Thyroid gland (tissue), 4 donors: ENCODE data around the gene ABTB2. TPM values are rescaled to one million over a fixed set of nuclear protein-coding genes. Genes with fewer than 3 reads are reported as not detected.

Source experiments
- DNase-seq, 2 donors: peaks; one replicate each; pipeline ENCODE4 v3.0.0-alpha.2; 2019
- H3K27ac ChIP-seq, 3 donors: fragments of 200-600 bp; sonication (generic); 1 replicate in 2 of 3; 2 replicates in 1 of 3; pipeline ENCODE4 v1.5.1; 2016 to 2019; ENCODE audit warnings: mild to moderate bottlenecking in 1 of 3, moderate library complexity in 1 of 3
- H3K27me3 ChIP-seq: fragments of 200-600 bp; sonication (generic); one replicate; pipeline ENCODE4 v1.5.1; 2019
- H3K36me3 ChIP-seq, 2 donors: fragments of 200-600 bp; sonication (generic); one replicate each; pipeline ENCODE4 v1.5.1; 2016 to 2019
- H3K4me1 ChIP-seq, 2 donors: fragments of 200-600 bp; sonication (generic); one replicate each; pipeline ENCODE4 v1.5.1; 2017 to 2019
- H3K4me3 ChIP-seq, 3 donors: fragments of 200-600 bp; sonication (generic); replicated peaks in 1 of 3; 1 replicate in 2 of 3; 2 replicates in 1 of 3; pipeline ENCODE4 v1.5.1; 2016; ENCODE audit warnings: mild to moderate bottlenecking in 1 of 3
- H3K9me3 ChIP-seq: fragments of 200-600 bp; sonication (generic); one replicate; pipeline ENCODE4 v1.5.1; 2017
- CTCF ChIP-seq, 6 experiments: fragments of 200-600 bp in 3 of 6; fragments of 450-650 bp in 3 of 6; sonication (generic) in 3 of 6; IDR thresholded peaks; one replicate each; pipeline ENCODE4 v1.5.1; 2016 to 2019; ENCODE audit warnings: antibody characterized with exemption in 6 of 6, mild to moderate bottlenecking in 2 of 6, inconsistent platforms in 1 of 6, moderate library complexity in 1 of 6
- POLR2A ChIP-seq, 2 donors: fragments of 450-650 bp; IDR thresholded peaks; one replicate each; pipeline ENCODE4 v1.6.1; 2017; ENCODE audit warnings: antibody characterized with exemption in 2 of 2, mild to moderate bottlenecking in 2 of 2, moderate library complexity in 1 of 2
- WGBS, 2 donors: methylation state at CpG; one replicate each; pipeline ENCODE4 v1.1.5; 2017; 5-methylcytosine and 5-hydroxymethylcytosine counted together
- intact Hi-C: fragments of 100-400 bp; cut with DNase I; formaldehyde crosslinking; loops from one replicate; pipeline ENCODE4 v1.15.1; 2023
- total RNA-seq, 4 donors: library from RNA; depleted of rRNA; stranded (reverse); fragments of >200 nt; gene quantifications; one replicate each; pipeline ENCODE4 v1.2.3, GENCODE V29; 2016

ABTB2 gene
- total RNA-seq, 4 donors from 2014 or later = 1.2 to 5.0 (median 3.3) TPM

- H3K27ac ChIP-seq = no peak overlapping the region
Measured at GRCh38 chr11:34139346-34139745, 218.5 kb downstream of the ABTB2 start.

GRCh38 chr11:34136420-34136819 is 221.4 kb downstream of the ABTB2 start:
- Histone ChIP-seq H3K9me3 (no peaks in the 10 kb centered on the region), H3K27me3 (no peaks in the 10 kb centered on the region), H3K36me3 (peaks cover 75 to 77% of the 10 kb centered on the region in 2 donors), H3K4me3 (no peak overlapping the region), H3K4me1 (no peaks in the 10 kb centered on the region), H3K27ac (no peak overlapping the region)
- WGBS, 2 donors = 94 to 95% methylated on average over 8 of the region's 8 CpGs
- TF ChIP-seq CTCF (IDR thresholded peaks at IDR 0.05) (no peak), POLR2A (IDR thresholded peaks at IDR 0.05) (no peak)
- intact Hi-C loops = no loop called here
- no peak for DNase-seq

More at GRCh38 chr11:34139346-34139745, 218.5 kb downstream of the ABTB2 start:
- Histone ChIP-seq H3K4me3 (no peak overlapping the region), H3K9me3 (no peaks in the 10 kb centered on the region), H3K4me1 (no peaks in the 10 kb centered on the region), H3K27me3 (no peaks in the 10 kb centered on the region), H3K36me3 (peaks cover 75 to 86% of the 10 kb centered on the region in 2 donors)
- TF ChIP-seq POLR2A (IDR thresholded peaks at IDR 0.05) = no peak
- TF ChIP-seq CTCF (IDR thresholded peaks at IDR 0.05) = no peak
- no peak for DNase-seq
- WGBS, 2 donors = 93 to 96% methylated on average over 6 to 7 of the region's 7 CpGs
- intact Hi-C loops = no loop called here

- intact Hi-C loops = no loop called here
- 96 to 98% methylated on average over 3 of the region's 3 CpGs for WGBS, 2 donors
- Histone ChIP-seq H3K27ac (no peak overlapping the region), H3K27me3 (no peaks in the 10 kb centered on the region), H3K4me3 (no peak overlapping the region), H3K4me1 (no peaks in the 10 kb centered on the region), H3K36me3 (peaks cover 74 to 77% of the 10 kb centered on the region in 2 donors), H3K9me3 (no peaks in the 10 kb centered on the region)
- no peak for DNase-seq
- TF ChIP-seq POLR2A (IDR thresholded peaks at IDR 0.05) = no peak
- TF ChIP-seq CTCF (IDR thresholded peaks at IDR 0.05) = no peak
Measured at GRCh38 chr11:34135439-34135838, 222.4 kb downstream of the ABTB2 start.

GRCh38 chr11:34134765-34135164 is 223.0 kb downstream of the ABTB2 start:
- intact Hi-C loops = no loop called here

More at GRCh38 chr11:34134765-34135164, 223.0 kb downstream of the ABTB2 start:
- WGBS, 2 donors = 74 to 83% methylated on average over 5 of the region's 5 CpGs
- no peak overlapping the region for H3K4me3 ChIP-seq
- peaks cover 71 to 74% of the 10 kb centered on the region in 2 donors for H3K36me3 ChIP-seq
- no peaks in the 10 kb centered on the region for H3K4me1 ChIP-seq
- no peak overlapping the region for H3K27ac ChIP-seq
- H3K9me3 ChIP-seq = no peaks in the 10 kb centered on the region
- no peak for DNase-seq
- TF ChIP-seq CTCF (IDR thresholded peaks at IDR 0.05) (no peak), POLR2A (IDR thresholded peaks at IDR 0.05) (no peak)
- H3K27me3 ChIP-seq = no peaks in the 10 kb centered on the region
